ENCODE data around the gene DNAI2.

Gene DNAI2

GRCh38 chr17:74245871-74246270 lies 28.2 kb upstream of the DNAI2 start:
- no peak overlapping the region for H3K27ac ChIP-seq
- TF ChIP-seq CTCF (conservative IDR thresholded peaks at IDR 0.05) (no peak), ZFX (IDR thresholded peaks at IDR 0.05) (no peak)

GRCh38 chr17:74249590-74250270 lies 24.3 kb upstream of the DNAI2 start:
- H3K27ac ChIP-seq: no peak overlapping the region
- TF ChIP-seq ZFX (IDR thresholded peaks at IDR 0.05): no peak
- no peak for TF ChIP-seq CTCF (conservative IDR thresholded peaks at IDR 0.05)

- H3K27ac ChIP-seq: no peak overlapping the region
- no peak for TF ChIP-seq CTCF (conservative IDR thresholded peaks at IDR 0.05)
- TF ChIP-seq ZFX (IDR thresholded peaks at IDR 0.05): no peak
Measured at GRCh38 chr17:74250324-74250995, 23.6 kb upstream of the DNAI2 start.

GRCh38 chr17:74251051-74251450 lies 23.0 kb upstream of the DNAI2 start:
- TF ChIP-seq ZFX (IDR thresholded peaks at IDR 0.05) (no peak), CTCF (conservative IDR thresholded peaks at IDR 0.05) (no peak)
- no peak overlapping the region for H3K27ac ChIP-seq

- no peak overlapping the region for H3K27ac ChIP-seq
- TF ChIP-seq ZFX (IDR thresholded peaks at IDR 0.05) (no peak), CTCF (conservative IDR thresholded peaks at IDR 0.05) (no peak)
Measured at GRCh38 chr17:74251569-74251968, 22.5 kb upstream of the DNAI2 start.

- no peak for TF ChIP-seq ZFX (IDR thresholded peaks at IDR 0.05)
- no peak for TF ChIP-seq CTCF (conservative IDR thresholded peaks at IDR 0.05)
- H3K27ac ChIP-seq: no peak overlapping the region
Measured at GRCh38 chr17:74252211-74252610, 21.8 kb upstream of the DNAI2 start.

- TF ChIP-seq ZFX (IDR thresholded peaks at IDR 0.05): no peak
- TF ChIP-seq CTCF (conservative IDR thresholded peaks at IDR 0.05): no peak
Measured at GRCh38 chr17:74253036-74253435, 21.0 kb upstream of the DNAI2 start.

More at GRCh38 chr17:74253036-74253435, 21.0 kb upstream of the DNAI2 start:
- no peak overlapping the region for H3K27ac ChIP-seq

Measured in C4-2B (cell line).